GM08714 (cell line): ENCODE measurements around the gene DUSP5.
"Not testable (repeated sequence)": the region's sequence is repeated elsewhere in the genome, so short reads cannot be mapped to it uniquely, and the experiment has no call there.

Source experiments
- H3K4me3 ChIP-seq: fragments of 200-500 bp; sonication (Bioruptor generic); 2 replicates; pipeline ENCODE4 v1.5.1; 2014; ENCODE audit warnings: mild to moderate bottlenecking, low read length, inconsistent platforms
- ZNF274 ChIP-seq: IDR thresholded peaks from 2 replicates; pipeline ENCODE4 v1.6.1; 2012; ENCODE audit warnings: mild to moderate bottlenecking, low read depth, low read length

The DUSP5 gene

GRCh38 chr10:110530131-110530831 is 32.6 kb downstream of the DUSP5 start:
- TF ChIP-seq ZNF274: no peak
- H3K4me3 ChIP-seq: no peak overlapping the region

- TF ChIP-seq ZNF274: no peak
- no peak overlapping the region for H3K4me3 ChIP-seq
Measured at GRCh38 chr10:110531687-110532086, 34.0 kb downstream of the DUSP5 start.

- H3K4me3 ChIP-seq: not testable (repeated sequence)
Measured at GRCh38 chr10:110532628-110533027, 34.9 kb downstream of the DUSP5 start.

DNA sequence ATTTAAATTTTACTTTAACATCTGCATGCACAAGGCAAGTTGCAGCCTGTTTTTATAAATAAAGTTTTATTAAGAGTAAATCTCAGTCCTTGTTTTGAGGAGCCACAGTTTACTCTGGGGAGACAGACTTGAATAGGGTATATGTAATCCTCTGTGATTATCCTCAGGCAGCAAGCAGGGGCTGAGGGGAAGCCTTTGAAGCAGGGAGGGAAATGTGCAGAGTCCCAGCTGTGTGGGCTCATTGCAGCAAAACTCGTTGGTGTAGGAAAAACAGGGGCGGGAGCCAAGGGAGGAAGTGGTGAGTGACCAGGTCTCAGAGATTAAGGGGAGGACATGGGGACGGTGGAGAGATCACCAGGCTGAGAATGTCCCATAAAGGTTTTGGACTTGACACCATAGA is 35.4 kb downstream of the DUSP5 start:
- no peak overlapping the region for H3K4me3 ChIP-seq
- TF ChIP-seq ZNF274: no peak

DNA sequence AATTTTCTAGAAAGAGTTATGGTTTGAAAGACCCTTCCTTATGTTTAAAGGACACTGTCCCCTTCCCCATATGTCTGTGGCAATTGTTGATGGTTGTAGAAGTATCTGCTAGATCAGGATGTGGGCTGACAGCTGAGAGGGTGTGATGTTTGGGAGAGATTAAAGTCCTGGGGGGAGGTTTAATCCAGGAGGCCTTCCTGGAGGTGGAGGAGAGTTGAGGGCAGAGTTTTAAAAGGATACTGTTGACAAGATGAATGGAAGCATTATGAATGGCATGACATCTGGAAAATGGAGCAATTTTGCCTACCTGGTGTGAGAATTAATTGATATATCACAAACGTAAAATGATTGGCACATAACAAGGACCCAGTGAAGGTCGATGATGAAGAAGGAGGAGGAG is 36.9 kb downstream of the DUSP5 start:
- no peak overlapping the region for H3K4me3 ChIP-seq
- TF ChIP-seq ZNF274: no peak

- no peak for TF ChIP-seq ZNF274
- H3K4me3 ChIP-seq: no peak overlapping the region; the same call in 1 of the 2 replicates
Measured at GRCh38 chr10:110535958-110536891, 38.5 kb downstream of the DUSP5 start.

GRCh38 chr10:110539091-110539490 is 41.4 kb downstream of the DUSP5 start:
- TF ChIP-seq ZNF274: no peak
- no peak overlapping the region for H3K4me3 ChIP-seq

DNA sequence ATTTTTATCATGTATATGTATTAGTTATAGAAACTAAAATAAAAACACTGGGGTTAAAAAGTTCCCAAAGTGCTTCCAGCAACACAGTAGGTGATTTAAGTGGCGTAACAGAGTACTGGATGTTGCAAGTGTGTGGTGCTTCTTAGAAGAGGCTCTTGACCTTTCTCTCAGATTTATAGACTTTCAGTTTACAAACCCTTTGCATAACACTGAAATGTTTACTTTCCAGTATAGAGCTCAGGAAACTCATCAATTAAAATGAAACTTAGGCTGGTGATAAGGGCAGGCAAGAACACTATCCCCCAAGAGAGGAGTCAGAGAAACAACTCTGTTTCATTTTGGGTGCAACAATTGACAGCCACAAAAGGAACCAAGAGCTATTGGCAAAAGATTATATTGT is 42.3 kb downstream of the DUSP5 start:
- no peak overlapping the region for H3K4me3 ChIP-seq
- no peak for TF ChIP-seq ZNF274

GRCh38 chr10:110544958-110545537 is 47.3 kb downstream of the DUSP5 start:
- TF ChIP-seq ZNF274: no peak
- no peak overlapping the region for H3K4me3 ChIP-seq

DNA sequence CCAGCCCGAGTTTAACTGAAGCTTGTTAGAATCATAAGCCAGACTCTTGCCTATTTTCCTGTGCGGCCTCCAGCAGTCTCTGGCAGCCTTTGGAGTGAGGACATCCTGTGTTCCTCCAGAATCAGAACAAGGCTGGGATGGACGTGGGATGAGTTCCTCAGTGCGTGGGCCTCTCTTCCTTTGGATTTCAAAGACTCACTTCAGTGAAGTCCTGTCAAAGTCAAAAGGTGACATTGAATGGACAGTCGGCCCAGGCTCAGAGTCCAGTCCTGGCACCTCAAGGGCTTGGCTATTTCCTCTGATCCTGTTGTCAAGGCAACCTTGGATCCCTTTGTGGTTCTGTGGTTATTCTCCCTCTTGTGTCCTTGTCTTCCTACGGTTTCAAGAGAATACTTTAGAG is 48.4 kb downstream of the DUSP5 start:
- no peak overlapping the region for H3K4me3 ChIP-seq
- TF ChIP-seq ZNF274: no peak

- no peak for TF ChIP-seq ZNF274
Measured at GRCh38 chr10:110546499-110547110, 48.9 kb downstream of the DUSP5 start.

GRCh38 chr10:110547139-110547761 is 49.5 kb downstream of the DUSP5 start:
- TF ChIP-seq ZNF274: no peak
- H3K4me3 ChIP-seq: no peak overlapping the region

More at GRCh38 chr10:110546499-110547110, 48.9 kb downstream of the DUSP5 start:
- no peak overlapping the region for H3K4me3 ChIP-seq

- no peak for TF ChIP-seq ZNF274
- no peak overlapping the region for H3K4me3 ChIP-seq
Measured at GRCh38 chr10:110548002-110548401, 50.3 kb downstream of the DUSP5 start.

GRCh38 chr10:110549211-110549610 is 51.5 kb downstream of the DUSP5 start:
- H3K4me3 ChIP-seq: no peak overlapping the region
- no peak for TF ChIP-seq ZNF274

DNA sequence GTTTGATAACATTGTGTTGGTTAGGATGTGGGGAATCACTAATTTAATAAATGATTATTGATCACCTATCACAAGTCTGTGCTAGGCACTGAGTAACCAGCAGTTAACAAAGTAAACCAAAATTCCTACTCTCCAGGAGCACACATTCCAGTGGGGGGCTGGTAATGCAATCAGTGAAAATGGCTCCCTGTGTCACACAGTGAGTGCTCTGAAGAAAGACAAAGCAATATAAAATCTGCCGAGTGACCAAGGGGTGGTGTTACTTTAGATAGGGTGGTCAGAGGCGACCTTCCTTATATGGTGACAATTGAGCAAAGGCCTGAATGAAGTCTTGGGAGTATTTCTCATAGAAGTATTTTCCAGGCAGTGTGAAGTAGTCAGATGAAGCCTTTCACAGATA is 56.2 kb downstream of the DUSP5 start:
- no peak overlapping the region for H3K4me3 ChIP-seq
- TF ChIP-seq ZNF274: no peak
